HepG2 (cell line): ENCODE results near the gene ZNF541. TPM values are rescaled to one million over a fixed set of nuclear protein-coding genes. Genes with fewer than 3 reads are reported as not detected.

Source experiments
- ATAC-seq: fragments of 200-7000 bp; cut with Tn5 transposase; 3 replicates; pipeline ENCODE4 v1.9.1; 2020; ENCODE audit warnings: mild to moderate bottlenecking, moderate library complexity
- BruUV-seq: library from RNA; stranded (reverse); fragments of 400-500 nt; replicated peaks from 2 replicates; lab custom pipeline; 2021; lab: Mats Ljungman, UMichigan
- CTCF ChIA-PET: fragments of 300-600 bp; formaldehyde crosslinking; extraction: SDS; loops from one replicate; lab custom pipeline; 2021; ENCODE audit warnings: low total read pairs, inconsistent platforms, low intra/inter-chr PET ratio; lab: Yijun Ruan, JAX
- POLR2A ChIA-PET: fragments of 350-600 bp; sonication (Branson Sonifier 250); formaldehyde crosslinking; loops from one replicate; lab custom pipeline; 2020; ENCODE audit warnings: antibody characterized with exemption, inconsistent platforms; lab: Yijun Ruan, JAX
- DNase-seq: peaks from one replicate; pipeline ENCODE4 v3.0.0-alpha.2; 2015; ENCODE audit warnings: low spot score
- FAIRE-seq: peaks from 3 replicates; lab custom pipeline; 2011; peaks lifted over from hg19 to GRCh38; lab: Jason Lieb, UNC
- H2AFZ ChIP-seq: one replicate; pipeline ENCODE4 v1.6.1; 2011; ENCODE audit warnings: low read length, inconsistent platforms
- H3K27ac ChIP-seq: fragments of 300-600 bp; 3 replicates; pipeline ENCODE4 v1.8.0; 2011; ENCODE audit warnings: mixed run types, mild to moderate bottlenecking, mixed read lengths, low read length, inconsistent platforms; ENCODE audit not compliant: insufficient read depth; ENCODE audit errors: extremely low read length
- H3K27me3 ChIP-seq, 2 experiments: fragments of 200-600 bp in 1 of 2; 2 replicates in 1 of 2; 3 replicates in 1 of 2; pipeline versions ENCODE4 v1.6.0 to v1.8.0; 2011; ENCODE audit warnings: low read length in 2 of 2, mild to moderate bottlenecking in 2 of 2, moderate library complexity in 2 of 2, inconsistent platforms in 1 of 2; ENCODE audit not compliant: insufficient read depth in 2 of 2, control insufficient read depth in 1 of 2
- H3K36me3 ChIP-seq, 2 experiments: fragments of 200-600 bp in 1 of 2; replicated peaks in 1 of 2; 2 replicates in 1 of 2; 3 replicates in 1 of 2; pipeline versions ENCODE4 v1.5.1 to v1.8.0; 2011; ENCODE audit warnings: low read length in 2 of 2, inconsistent platforms in 1 of 2; ENCODE audit not compliant: insufficient read depth in 2 of 2, control insufficient read depth in 1 of 2
- H3K4me1 ChIP-seq: 2 replicates; pipeline ENCODE4 v1.5.1; 2012; ENCODE audit warnings: low read length, inconsistent platforms; ENCODE audit not compliant: insufficient read depth
- H3K4me2 ChIP-seq: 2 replicates; pipeline ENCODE4 v1.6.0; 2011; ENCODE audit warnings: low read depth, low read length, inconsistent platforms
- H3K4me3 ChIP-seq, 3 experiments: fragments of 200-600 bp in 1 of 3; sonication (generic), shearing (Covaris generic) in 1 of 3; replicated peaks in 1 of 3; 2 replicates each; pipeline ENCODE4 v1.5.1; 2011 to 2016; ENCODE audit warnings: low read length in 3 of 3, inconsistent platforms in 2 of 3, low read depth in 2 of 3, mild to moderate bottlenecking in 2 of 3, control low read depth in 1 of 3, mixed read lengths in 1 of 3; ENCODE audit not compliant: insufficient read depth in 1 of 3
- H3K79me2 ChIP-seq: one replicate; pipeline ENCODE4 v1.6.1; 2011; ENCODE audit warnings: low read length, inconsistent platforms; ENCODE audit not compliant: insufficient read depth
- H3K9ac ChIP-seq: 2 replicates; pipeline ENCODE4 v1.6.0; 2011; ENCODE audit warnings: mild to moderate bottlenecking, low read depth, low read length, inconsistent platforms; ENCODE audit not compliant: insufficient read depth
- H3K9me3 ChIP-seq: 2 replicates; pipeline ENCODE4 v1.5.1; 2012; ENCODE audit warnings: mild to moderate bottlenecking, low read length
- H4K20me1 ChIP-seq: 2 replicates; pipeline ENCODE4 v1.6.0; 2011; ENCODE audit warnings: inconsistent platforms, mild to moderate bottlenecking, low read length, moderate library complexity; ENCODE audit not compliant: insufficient read depth
- BRCA1 ChIP-seq: sonication (generic); formaldehyde crosslinking; IDR thresholded peaks from 2 replicates; pipeline ENCODE4 v1.4.0; 2020; ENCODE audit warnings: missing genetic modification reagents
- CHD4 ChIP-seq: fragments of 200-600 bp; sonication (generic); IDR thresholded peaks from 2 replicates; pipeline ENCODE4 v1.7.0; 2017; ENCODE audit warnings: mild to moderate bottlenecking, low read length, borderline replicate concordance
- DPF2 ChIP-seq: sonication (generic); formaldehyde crosslinking; IDR thresholded peaks from 2 replicates; pipeline ENCODE4 v1.4.0; 2020; ENCODE audit warnings: mild to moderate bottlenecking, low read depth, missing genetic modification reagents, borderline replicate concordance
- E2F2 ChIP-seq: sonication (generic); formaldehyde crosslinking; IDR thresholded peaks from 2 replicates; pipeline ENCODE4 v1.4.0; 2020; ENCODE audit warnings: missing genetic modification reagents, borderline replicate concordance
- NFE2L2 ChIP-seq: fragments of 150-350 bp; IDR thresholded peaks from 2 replicates; pipeline ENCODE4 v1.6.1; 2014; ENCODE audit warnings: low read length
- POLR2AphosphoS2 ChIP-seq: IDR thresholded peaks from 2 replicates; pipeline ENCODE4 v1.6.1; 2011; ENCODE audit warnings: low read depth, low read length, improper control_type of control experiment
- RXRB ChIP-seq: IDR thresholded peaks from 2 replicates; pipeline ENCODE4 v1.6.1; 2016; ENCODE audit warnings: borderline replicate concordance, missing genetic modification reagents, missing compliant biosample characterization
- SIX1 ChIP-seq: sonication (generic); formaldehyde crosslinking; IDR thresholded peaks from 2 replicates; pipeline ENCODE4 v1.4.0; 2020; ENCODE audit warnings: missing genetic modification reagents, borderline replicate concordance
- SOX13 ChIP-seq, 3 experiments: fragments of 450-650 bp in 1 of 3; sonication (generic) in 1 of 3; formaldehyde crosslinking in 1 of 3; IDR thresholded peaks in 2 of 3; conservative IDR thresholded peaks in 1 of 3; 2 replicates each; pipeline versions ENCODE4 v1.5.0 to v1.6.1; 2016 to 2020; ENCODE audit warnings: antibody characterized with exemption in 1 of 3, mild to moderate bottlenecking in 1 of 3, missing compliant biosample characterization in 1 of 3, missing genetic modification reagents in 1 of 3, moderate library complexity in 1 of 3
- SP4 ChIP-seq: sonication (generic); formaldehyde crosslinking; IDR thresholded peaks from 2 replicates; pipeline ENCODE4 v1.8.1; 2023; ENCODE audit warnings: mild to moderate bottlenecking, missing genetic modification reagents
- TBL1XR1 ChIP-seq: fragments of 150-350 bp; IDR thresholded peaks from 2 replicates; pipeline ENCODE4 v1.6.1; 2014; ENCODE audit warnings: borderline replicate concordance, low read length; ENCODE audit not compliant: partially characterized antibody
- ZFP90 ChIP-seq: sonication (generic); formaldehyde crosslinking; IDR thresholded peaks from 2 replicates; pipeline ENCODE4 v1.8.0; 2022; ENCODE audit warnings: missing genetic modification reagents, mild to moderate bottlenecking, inconsistent platforms, borderline replicate concordance
- ZNF143 ChIP-seq: sonication (generic); formaldehyde crosslinking; IDR thresholded peaks from 2 replicates; pipeline ENCODE4 v1.4.0; 2020; ENCODE audit warnings: missing genetic modification reagents
- ZNF260 ChIP-seq: sonication (generic); formaldehyde crosslinking; IDR thresholded peaks from 2 replicates; pipeline ENCODE4 v1.4.0; 2020; ENCODE audit warnings: missing genetic modification reagents, low read depth, mild to moderate bottlenecking, borderline replicate concordance
- ZNF317 ChIP-seq: sonication (generic); formaldehyde crosslinking; IDR thresholded peaks from 2 replicates; pipeline ENCODE4 v1.5.0; 2020; ENCODE audit warnings: mild to moderate bottlenecking, missing genetic modification reagents
- ZNF605 ChIP-seq: sonication (generic); formaldehyde crosslinking; IDR thresholded peaks from 2 replicates; pipeline ENCODE4 v1.8.0; 2022; ENCODE audit warnings: mild to moderate bottlenecking, missing genetic modification reagents
- ZNF678 ChIP-seq: sonication (generic); formaldehyde crosslinking; IDR thresholded peaks from 2 replicates; pipeline ENCODE4 v1.4.0; 2020; ENCODE audit warnings: mild to moderate bottlenecking, missing genetic modification reagents
- ZNF691 ChIP-seq: sonication (generic); formaldehyde crosslinking; IDR thresholded peaks from 2 replicates; pipeline ENCODE4 v1.4.0; 2020; ENCODE audit warnings: missing genetic modification reagents, low read depth, mild to moderate bottlenecking, borderline replicate concordance
- ZNF816 ChIP-seq: sonication (generic); formaldehyde crosslinking; IDR thresholded peaks from 2 replicates; pipeline ENCODE4 v1.8.0; 2022; ENCODE audit warnings: missing genetic modification reagents, mild to moderate bottlenecking, borderline replicate concordance
- ZNF883 ChIP-seq: sonication (generic); formaldehyde crosslinking; IDR thresholded peaks from 2 replicates; pipeline ENCODE4 v1.5.1; 2020; ENCODE audit warnings: mild to moderate bottlenecking, missing genetic modification reagents; ENCODE audit errors: not compliant biosample characterization
- WGBS: methylation state at CpG from one replicate; pipeline ENCODE4 v1.1.6; 2017; ENCODE audit warnings: low lambda C conversion rate; 5-methylcytosine and 5-hydroxymethylcytosine counted together
- in situ Hi-C: cut with HindIII; loops from 2 replicates; pipeline ENCODE4 v1.10.0; 2017; ENCODE audit warnings: low pct_unique_long_range_greater_than_20kb; ENCODE audit not compliant: extremely low pct_ligation_motif_present
- intact Hi-C: fragments of 100-400 bp; cut with micrococcal nuclease; formaldehyde crosslinking; loops from one replicate; pipeline ENCODE4 v1.10.0; 2022; ENCODE audit not compliant: unreplicated experiment
- polyA plus RNA-seq, 8 experiments: library from polyadenylated mRNA; depleted of rRNA in 3 of 8; stranded (reverse) in 7 of 8; unstranded in 1 of 8; fragments of >200 nt; fragmentation: Illumina TruSeq in 4 of 8; extraction: Trizol in 4 of 8; gene quantifications; 2 replicates each; pipeline versions ENCODE4 v1.2.1 to v1.2.3, GENCODE V29; 2011 to 2016; ENCODE audit warnings: low read depth in 4 of 8, missing spikeins in 1 of 8, mixed read lengths in 1 of 8; ENCODE audit not compliant: insufficient read depth in 1 of 8
- total RNA-seq, 5 experiments: library from RNA; depleted of rRNA; stranded (reverse); fragments of >200 nt; fragmentation: Illumina TruSeq; extraction: Trizol; gene quantifications; 2 replicates each; pipeline ENCODE4 v1.2.3, GENCODE V29; 2016; ENCODE audit warnings: low read depth in 1 of 5
- TF ChIP-seq, protein P1 (sequence below): IDR thresholded peaks from 2 replicates; pipeline ENCODE4 v1.6.1; 2016; ENCODE audit warnings: missing biosample characterization, missing genetic modification reagents, low read depth
- TF ChIP-seq, protein P2 (sequence below): sonication (generic); formaldehyde crosslinking; IDR thresholded peaks from 2 replicates; pipeline ENCODE4 v1.5.1; 2020; ENCODE audit warnings: missing genetic modification reagents, mild to moderate bottlenecking, borderline replicate concordance

ZNF541 gene
- total and polyA plus RNA-seq, 2 of the 13 experiments (the other 11 are each of a cell fraction or from before 2014, with no cell fraction given): 0.03 to 0.04 TPM

- H3K36me3 ChIP-seq: no peaks in the 10 kb centered on the region
- ATAC-seq (no peak), FAIRE-seq (no peak), DNase-seq (peak; percentile 37)
- no peaks in the 10 kb centered on the region for H4K20me1 ChIP-seq
- H3K9ac ChIP-seq: no peak overlapping the region
- H3K4me3 ChIP-seq: no peak overlapping the region
- H3K27ac ChIP-seq: no peak overlapping the region
- BruUV-seq: no TSS peak
- no peaks in the 10 kb centered on the region for H3K79me2 ChIP-seq
- CTCF ChIA-PET: no interaction called here
- H2AFZ ChIP-seq: no peak overlapping the region
- POLR2A ChIA-PET: no interaction called here
- peak overlapping the region; percentile 46; the same call in 1 of the 2 replicates for H3K4me2 ChIP-seq
- peaks cover 0 to 20% of the 10 kb centered on the region in 2 experiments; a peak in 3 of 5 replicates for H3K27me3 ChIP-seq
- no peaks in the 10 kb centered on the region for H3K9me3 ChIP-seq
- peaks cover 53% of the 10 kb centered on the region for H3K4me1 ChIP-seq
- 2% methylated on average over 7 of the region's 7 CpGs for WGBS
- intact Hi-C loops: no loop called here
- in situ Hi-C loops: no loop called here
- TF ChIP-seq ZNF816 (CRISPR knock-in tag) (no peak), SOX13 (IDR thresholded peaks at IDR 0.05) (no peak), SOX13 (CRISPR knock-in tag; conservative IDR thresholded peaks at IDR 0.05 in 1 of 2, IDR thresholded peaks at IDR 0.05 in 1 of 2) (peak in 1 of 2 experiments; percentile 72; a peak in 2 of 4 replicates), NFE2L2 (no peak), POLR2AphosphoS2 (no peak), BRCA1 (CRISPR knock-in tag) (no peak), CHD4 (no peak), ZFP90 (CRISPR knock-in tag) (no peak), ZNF883 (CRISPR knock-in tag) (no peak), RXRB (CRISPR knock-in tag) (peak; percentile 57), ZNF143 (no peak), SP4 (CRISPR knock-in tag) (no peak), ZNF691 (CRISPR knock-in tag) (no peak), ZNF260 (CRISPR knock-in tag) (no peak), DPF2 (CRISPR knock-in tag) (no peak), ZNF317 (CRISPR knock-in tag) (no peak), ZNF605 (CRISPR knock-in tag) (no peak), TBL1XR1 (no peak), ZNF678 (CRISPR knock-in tag) (no peak), SIX1 (CRISPR knock-in tag) (no peak), E2F2 (CRISPR knock-in tag) (no peak)
- TF ChIP-seq, protein P1, sequence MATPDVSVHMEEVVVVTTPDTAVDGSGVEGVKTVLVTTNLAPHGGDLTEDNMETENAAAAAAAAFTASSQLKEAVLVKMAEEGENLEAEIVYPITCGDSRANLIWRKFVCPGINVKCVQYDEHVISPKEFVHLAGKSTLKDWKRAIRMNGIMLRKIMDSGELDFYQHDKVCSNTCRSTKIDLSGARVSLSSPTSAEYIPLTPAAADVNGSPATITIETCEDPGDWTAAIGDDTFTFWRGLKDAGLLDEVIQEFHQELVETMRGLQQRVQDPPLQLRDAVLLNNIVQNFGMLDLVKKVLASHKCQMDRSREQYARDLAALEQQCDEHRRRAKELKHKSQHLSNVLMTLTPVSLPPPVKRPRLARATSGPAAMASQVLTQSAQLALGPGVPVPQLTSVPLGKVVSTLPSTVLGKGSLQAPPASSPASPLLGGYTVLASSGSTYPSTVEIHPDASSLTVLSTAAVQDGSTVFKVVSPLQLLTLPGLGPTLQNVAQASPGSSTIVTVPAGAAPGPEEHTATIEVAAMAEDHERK (CRISPR knock-in tag): no peak
- TF ChIP-seq, protein P2, sequence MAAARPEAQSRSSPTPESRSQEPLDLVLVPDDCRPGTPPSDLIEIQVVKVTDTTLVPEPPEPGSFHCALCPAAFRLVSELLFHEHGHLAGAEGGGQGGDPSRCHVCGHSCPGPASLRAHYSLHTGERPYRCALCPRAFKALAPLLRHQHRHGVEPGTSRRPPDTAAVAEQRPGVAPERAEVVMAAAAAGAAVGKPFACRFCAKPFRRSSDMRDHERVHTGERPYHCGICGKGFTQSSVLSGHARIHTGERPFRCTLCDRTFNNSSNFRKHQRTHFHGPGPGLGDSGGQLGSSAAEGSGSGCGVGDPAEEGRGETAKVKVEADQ (CRISPR knock-in tag): no peak
Measured at GRCh38 chr19:47523473-47523872, 49.5 kb downstream of the ZNF541 start.
